GM18873 (cell line): ENCODE measurements around the gene RFX2.

Source experiments
- ATAC-seq: cut with Tn5 transposase; IDR thresholded peaks from one replicate; pipeline ENCODE4 v1.9.1; 2021; ENCODE audit warnings: mild to moderate bottlenecking, moderate library complexity, moderate number of reproducible peaks; ENCODE audit not compliant: unreplicated experiment, low FRiP score

RFX2 gene

DNA sequence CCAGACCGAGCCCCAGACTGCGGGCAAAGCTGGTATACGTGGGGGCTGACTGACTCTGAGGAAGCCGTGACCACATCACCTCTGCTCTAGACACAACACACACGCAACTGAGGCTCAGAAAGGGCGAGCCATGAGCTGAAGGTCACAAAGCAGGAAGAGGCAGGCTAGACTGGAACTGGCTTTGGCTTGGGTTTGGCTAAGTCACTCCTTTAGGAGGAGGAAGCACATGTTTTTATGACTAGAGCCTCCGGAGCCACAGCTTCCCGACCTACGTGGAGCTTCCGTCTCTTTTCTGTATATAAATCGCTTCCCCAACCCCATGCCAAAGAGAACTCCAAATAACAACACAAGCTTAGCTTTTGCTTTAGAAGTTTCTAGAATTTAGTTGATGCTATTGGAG, 48.0 kb downstream of the RFX2 start:
- no peak for ATAC-seq

- ATAC-seq = no peak
Observed at GRCh38 chr19:6061376-6062130, 48.7 kb downstream of the RFX2 start.

DNA sequence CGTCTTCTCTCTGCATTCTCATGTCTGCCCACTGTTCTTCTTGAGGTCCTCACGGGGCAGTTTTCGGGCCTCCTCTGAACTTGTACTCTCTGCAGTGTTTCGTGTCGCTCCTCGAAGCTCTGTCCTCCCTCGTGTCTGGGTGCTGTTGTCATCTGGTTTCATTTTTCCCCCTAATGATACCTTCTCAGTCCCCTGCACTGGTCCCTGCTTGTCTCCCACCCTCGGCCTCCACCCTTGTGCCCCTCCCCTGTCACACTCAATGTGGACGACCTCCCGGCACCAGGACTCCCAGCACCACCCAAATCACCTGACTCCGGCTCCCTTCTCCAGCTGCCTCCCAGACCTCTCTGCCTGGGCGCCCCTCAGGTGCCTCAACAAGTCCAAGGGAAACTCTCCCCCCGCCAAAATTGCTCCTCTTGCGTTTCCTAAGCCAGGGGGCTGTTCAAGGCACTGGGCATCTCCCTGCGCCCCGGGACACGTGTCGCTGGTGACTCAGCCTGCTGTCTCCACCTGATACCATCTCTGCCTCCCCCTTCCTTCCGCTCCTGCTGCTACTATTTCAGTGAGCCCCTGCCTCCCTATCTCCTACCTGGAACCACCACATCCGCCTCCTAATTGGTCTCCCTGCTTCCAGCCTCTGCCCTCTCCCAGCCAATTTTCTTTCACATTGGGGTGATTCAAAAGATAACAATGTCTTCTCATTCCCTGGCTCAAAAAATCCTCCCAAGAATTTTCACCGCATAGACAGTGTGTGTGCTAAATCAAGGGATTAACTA, 49.5 kb downstream of the RFX2 start:
- ATAC-seq = no peak

GRCh38 chr19:6059988-6060599, 50.2 kb downstream of the RFX2 start:
- ATAC-seq = no peak

- ATAC-seq = no peak
Observed at GRCh38 chr19:6059396-6059947, 50.8 kb downstream of the RFX2 start.

GRCh38 chr19:6058518-6059201, 51.6 kb downstream of the RFX2 start:
- ATAC-seq = no peak

- ATAC-seq = no peak
Observed at GRCh38 chr19:6057651-6058517, 52.4 kb downstream of the RFX2 start.

GRCh38 chr19:6056801-6057650, 53.3 kb downstream of the RFX2 start:
- no peak for ATAC-seq

- no peak for ATAC-seq
Observed at GRCh38 chr19:6056282-6056741, 54.0 kb downstream of the RFX2 start.

DNA sequence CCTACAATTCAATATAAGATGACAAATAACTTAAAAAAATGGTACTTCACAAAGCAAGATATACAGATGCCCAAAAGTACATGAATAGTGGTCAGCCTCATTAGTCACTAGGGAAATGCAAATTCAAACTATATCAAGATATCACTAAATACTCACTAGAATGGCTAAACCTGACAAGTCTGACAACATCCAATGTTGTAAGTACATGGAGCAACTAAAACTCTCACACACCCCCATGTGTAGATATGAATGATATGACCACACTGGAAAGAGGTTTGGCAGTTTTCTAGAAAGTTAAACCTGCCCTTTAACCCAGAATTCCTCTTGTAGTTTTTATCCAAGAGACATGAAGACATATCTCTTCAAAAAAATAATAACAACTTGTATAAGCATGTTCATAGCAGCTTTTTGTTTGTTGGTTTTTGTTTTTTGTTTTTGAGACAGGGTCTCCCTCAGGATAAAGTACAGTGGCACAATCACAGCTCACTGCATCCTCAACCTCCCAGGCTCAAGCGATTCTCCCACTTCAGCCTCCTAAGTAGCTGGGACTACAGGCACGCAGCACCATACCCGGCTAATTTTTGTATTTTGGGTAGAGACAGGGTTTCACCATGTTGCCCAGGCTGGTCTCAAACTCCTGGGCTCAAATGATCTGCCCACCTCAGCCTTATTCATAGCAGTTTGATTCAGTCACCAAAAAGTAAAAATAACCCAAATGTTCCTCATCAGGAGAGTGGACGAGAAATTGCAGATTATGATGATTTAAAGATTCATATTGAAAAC, 55.1 kb downstream of the RFX2 start:
- no peak for ATAC-seq

DNA sequence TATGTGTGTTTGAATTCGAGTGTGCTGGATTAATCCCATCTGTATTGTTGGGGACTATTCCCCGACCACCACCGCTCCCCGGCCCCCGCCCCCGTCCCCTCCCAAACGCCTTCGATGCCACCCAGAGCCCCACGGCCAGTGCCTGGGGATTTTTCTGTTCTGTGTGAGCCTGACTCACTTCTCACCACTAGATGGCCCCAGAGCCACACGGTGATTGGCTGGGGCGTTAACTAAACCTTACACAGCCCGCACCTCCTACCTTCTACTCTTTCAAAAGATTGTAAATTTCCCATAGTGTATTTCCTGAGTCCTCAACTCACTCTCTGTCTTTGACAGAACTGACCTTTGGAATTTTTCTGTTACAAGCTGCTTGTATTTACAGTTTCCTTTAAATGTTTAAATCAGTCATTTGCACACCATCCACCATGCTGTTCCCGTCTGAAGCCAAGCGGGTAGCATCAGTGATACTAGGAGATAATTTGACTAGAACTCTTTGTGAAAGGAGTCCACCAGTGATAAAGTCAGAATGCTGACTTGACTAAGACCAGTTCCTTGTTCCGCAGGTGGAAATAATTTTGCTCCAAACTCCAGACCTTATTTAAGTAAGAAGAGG, 61.4 kb downstream of the RFX2 start:
- no peak for ATAC-seq

DNA sequence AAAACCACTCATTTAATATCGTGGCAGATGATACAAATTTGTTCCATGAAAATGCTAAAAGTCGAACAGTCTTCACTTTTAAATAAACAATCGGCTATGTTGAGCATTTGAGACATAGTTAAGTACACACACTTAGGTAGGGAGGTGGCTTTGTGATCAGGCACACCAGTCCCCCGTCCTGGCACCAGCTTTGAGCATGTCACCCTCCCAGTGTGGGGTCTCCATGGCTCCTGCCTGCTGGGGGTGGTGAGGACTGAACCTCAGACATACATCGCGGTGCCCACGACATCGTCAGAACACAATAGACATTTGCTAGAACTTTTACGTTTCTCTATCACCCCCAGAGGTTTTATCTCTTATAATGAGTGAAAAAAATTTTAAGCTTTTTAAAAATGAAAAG, 62.0 kb downstream of the RFX2 start:
- ATAC-seq = no peak

- ATAC-seq = no peak
Observed at GRCh38 chr19:6047741-6048251, 62.5 kb downstream of the RFX2 start.

DNA sequence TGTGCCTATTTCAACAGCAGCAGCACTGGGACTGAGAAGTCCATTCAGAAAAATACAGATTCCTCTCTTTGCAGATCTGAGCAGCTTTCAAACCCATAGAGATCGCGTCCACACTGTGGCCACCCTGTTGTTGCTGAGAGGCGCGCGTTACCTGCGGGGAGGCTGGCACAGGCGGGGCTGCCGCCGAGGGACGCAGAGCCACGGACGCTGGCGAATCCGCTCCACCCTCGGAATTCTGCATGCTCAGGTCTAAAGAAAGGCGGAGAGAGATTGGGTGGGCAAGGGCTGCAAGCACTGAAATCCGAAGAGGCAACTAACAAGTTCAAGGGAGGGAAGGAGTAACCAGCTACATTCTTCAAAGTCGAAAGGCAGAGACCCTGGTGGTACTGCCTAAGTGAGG, 63.0 kb downstream of the RFX2 start:
- ATAC-seq = no peak

GRCh38 chr19:6045108-6045507, 65.2 kb downstream of the RFX2 start:
- ATAC-seq = no peak

DNA sequence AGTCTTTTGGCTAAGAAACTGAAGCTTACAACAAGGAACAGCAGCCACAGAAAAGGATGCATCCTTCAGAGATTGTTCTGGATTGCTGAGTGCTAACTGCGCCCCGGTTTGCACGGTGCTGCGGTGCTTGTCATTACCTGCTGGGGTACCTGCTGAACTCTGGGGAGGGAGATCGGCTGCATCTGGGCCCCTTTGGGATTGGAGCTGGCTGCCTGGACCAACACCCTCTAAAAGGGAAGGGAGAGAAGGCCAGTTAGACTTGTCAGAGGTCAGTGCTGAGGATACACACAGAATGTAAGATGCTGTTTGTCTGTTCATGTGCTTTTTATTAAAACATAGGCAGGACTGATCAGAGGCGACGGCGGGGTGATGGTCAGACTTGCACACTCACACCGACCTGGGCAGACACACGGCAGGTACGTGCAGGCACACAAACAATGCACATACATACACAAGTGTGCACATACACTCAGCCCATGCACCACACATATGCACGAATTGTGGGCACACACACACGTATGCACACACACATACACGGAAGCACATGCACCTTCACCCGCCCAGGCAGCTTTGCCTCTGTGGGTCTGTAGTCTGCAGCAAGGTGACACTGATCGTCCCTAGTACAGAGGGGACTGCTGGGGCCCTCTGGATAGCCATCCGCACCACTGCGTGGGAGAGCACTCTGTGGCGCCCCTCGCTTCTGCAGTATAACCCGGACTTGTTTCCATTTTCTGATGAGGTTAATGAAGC, 66.1 kb downstream of the RFX2 start:
- no peak for ATAC-seq
